Activated CD4-positive, CD25-positive, alpha-beta regulatory T cell treated with anti-CD3 and anti-CD28 coated beads, Interleukin-2, amount 50 U/mL, for 72 hours (primary cell): ENCODE results near the gene GLE1.
A peak's percentile ranks its signal among the peaks of the same experiment; 100 is the strongest.

Experiments used
- DNase-seq: peaks from one replicate; pipeline ENCODE4 v3.0.0; 2021

The GLE1 gene, protein sequence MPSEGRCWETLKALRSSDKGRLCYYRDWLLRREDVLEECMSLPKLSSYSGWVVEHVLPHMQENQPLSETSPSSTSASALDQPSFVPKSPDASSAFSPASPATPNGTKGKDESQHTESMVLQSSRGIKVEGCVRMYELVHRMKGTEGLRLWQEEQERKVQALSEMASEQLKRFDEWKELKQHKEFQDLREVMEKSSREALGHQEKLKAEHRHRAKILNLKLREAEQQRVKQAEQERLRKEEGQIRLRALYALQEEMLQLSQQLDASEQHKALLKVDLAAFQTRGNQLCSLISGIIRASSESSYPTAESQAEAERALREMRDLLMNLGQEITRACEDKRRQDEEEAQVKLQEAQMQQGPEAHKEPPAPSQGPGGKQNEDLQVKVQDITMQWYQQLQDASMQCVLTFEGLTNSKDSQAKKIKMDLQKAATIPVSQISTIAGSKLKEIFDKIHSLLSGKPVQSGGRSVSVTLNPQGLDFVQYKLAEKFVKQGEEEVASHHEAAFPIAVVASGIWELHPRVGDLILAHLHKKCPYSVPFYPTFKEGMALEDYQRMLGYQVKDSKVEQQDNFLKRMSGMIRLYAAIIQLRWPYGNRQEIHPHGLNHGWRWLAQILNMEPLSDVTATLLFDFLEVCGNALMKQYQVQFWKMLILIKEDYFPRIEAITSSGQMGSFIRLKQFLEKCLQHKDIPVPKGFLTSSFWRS

DNA sequence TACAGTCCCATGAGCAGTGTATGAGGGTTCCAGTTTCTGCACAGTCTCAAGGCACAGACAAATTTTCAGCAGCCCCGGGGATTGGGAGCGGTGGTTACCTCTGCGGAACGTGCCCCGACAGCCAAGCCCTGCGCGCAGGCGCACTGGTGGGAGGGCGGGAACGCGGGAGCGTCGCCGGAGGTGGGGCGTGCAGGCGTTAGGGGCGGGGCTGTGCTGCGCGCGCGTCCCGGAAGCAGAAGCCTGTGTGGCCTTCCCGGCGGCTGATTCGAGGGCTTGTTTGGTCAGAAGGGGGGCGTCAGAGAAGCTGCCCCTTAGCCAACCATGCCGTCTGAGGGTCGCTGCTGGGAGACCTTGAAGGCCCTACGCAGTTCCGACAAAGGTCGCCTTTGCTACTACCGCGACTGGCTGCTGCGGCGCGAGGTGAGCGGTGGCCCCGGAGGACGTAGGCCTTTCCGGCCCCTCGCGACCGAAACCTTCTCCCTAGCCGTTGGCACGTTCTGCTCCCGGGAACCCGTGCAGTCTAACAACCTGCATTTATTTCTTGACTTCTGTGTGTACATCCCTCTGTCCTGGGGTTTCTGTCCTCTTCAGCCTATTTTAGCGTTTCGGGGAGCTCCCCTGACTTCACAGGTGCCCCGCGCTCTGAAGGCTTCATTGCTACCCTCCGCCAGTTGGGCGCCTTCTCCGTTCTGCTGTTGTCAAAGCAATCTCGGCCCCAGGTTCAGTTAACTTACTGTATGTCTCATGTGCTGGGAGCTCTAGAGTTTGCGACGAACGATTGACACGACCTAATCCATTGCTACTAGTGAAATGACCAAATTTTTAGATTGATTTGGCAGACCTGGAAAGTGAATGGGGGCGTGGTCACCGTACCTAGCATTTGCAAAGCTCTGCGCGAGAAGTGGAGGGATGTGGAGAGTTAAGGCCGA, at the start of gene GLE1:
Gene GLE1, plus strand, starts transcription at position 235 of the 929 bp plus-strand sequence. Its CDS starts 87 bp downstream, at position 322.
- peak; percentile 99 for DNase-seq

DNA sequence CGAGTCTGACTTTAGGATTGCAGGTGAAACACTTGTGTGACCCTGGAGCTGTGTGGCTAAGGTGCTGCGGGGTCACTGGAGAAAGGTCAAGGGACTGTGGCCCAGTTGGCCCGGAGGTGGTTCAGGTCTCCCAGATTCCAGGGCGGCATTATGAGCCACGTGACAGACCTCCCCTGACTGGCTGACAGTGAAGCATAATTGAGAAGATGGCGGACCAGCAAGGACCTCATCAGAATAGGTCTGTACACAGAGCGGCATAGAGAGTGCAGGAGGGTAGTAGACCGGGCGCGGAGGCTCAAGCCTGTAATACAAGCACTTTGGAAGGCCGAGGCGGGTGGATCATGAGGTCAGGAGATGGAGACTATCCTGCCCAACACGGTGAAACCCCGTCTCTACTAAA, 49.5 kb upstream of the GLE1 start:
- no peak for DNase-seq

DNA sequence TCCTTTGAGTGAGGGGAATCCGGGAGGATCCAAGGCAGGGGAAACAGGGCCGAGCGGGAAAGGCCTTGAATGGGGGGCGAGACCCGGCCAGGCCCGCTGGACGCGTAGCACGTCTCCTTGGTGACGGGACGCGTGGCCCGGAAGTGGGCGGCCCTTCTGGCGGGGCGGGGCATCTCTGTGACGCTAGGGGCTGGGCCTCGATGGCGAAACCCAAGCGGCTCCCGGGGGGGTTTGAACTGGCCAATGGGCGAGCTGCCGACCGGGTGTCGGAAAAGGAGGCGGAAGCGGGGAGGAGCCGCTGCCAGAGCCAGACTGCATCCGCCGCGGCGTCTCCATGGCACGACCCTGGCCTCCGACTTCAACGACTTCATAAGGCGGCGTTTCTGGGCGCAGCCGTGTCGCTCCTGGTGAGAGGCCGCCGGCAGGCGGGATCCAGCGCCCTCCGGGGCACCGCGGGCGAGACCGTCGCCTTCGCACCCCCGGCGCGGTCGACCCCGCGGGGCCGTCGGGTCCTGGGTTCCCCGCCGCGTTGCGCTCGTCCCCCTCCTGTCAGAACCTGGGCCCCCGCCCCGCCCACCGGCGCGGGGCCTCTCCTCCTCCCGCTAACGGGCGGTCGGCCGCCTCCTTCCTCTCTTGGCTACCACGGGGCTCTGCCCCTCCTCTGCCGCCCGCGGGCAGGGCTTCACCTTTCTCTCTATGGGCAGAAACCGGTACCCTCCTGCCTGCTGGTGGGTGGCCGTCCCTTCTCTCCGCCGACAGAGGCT, 48.5 kb upstream of the GLE1 start, which contains the start of gene ODF2:
Gene ODF2, plus strand, starts transcription at position 158 of the 764 bp plus-strand sequence. Its CDS starts 86 bp downstream, at position 244.
- peak; percentile 99 for DNase-seq

DNA sequence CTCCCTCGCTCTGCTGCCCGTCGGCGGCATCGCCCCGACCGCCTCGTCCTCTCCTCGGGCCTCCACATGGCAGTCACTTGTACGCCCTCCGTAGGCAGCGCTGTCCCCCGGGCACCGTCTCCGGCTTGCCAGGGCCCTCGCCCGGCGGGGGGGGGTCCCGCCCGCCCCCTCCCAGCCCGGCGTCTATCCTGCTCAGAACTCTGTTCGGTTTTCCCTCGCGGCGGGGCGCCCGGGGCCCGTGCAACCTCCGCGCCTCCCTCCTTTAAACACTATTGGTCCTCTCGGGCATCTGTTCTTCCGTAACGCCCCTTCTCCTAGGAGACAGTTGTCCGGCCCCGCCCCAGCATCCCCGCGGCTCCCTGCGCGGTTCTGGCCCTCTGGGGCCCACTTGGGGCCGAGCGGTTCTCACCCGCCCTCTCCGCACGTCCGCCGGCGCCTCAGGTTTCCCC, 47.9 kb upstream of the GLE1 start:
- peak; percentile 69 for DNase-seq

DNA sequence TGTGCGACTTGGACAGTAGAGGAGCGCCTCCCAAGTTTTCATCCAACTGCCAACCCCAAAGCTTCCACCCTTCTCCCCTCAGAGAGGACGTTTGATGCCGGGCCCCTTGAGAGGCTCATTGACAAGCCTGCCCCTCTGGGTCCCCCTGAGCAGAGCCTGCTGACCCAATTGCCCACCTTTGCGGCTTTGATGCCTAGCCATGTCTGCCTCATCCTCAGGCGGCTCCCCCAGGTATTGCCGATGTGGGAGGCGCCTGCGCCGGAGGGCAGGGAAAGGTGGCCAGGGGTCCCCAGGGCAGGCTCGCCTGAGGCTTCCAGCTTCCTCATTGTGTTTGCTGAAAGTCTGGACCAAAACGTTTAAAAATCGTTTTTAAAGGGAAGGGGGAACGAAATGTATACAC, 47.3 kb upstream of the GLE1 start:
- DNase-seq: no peak

DNA sequence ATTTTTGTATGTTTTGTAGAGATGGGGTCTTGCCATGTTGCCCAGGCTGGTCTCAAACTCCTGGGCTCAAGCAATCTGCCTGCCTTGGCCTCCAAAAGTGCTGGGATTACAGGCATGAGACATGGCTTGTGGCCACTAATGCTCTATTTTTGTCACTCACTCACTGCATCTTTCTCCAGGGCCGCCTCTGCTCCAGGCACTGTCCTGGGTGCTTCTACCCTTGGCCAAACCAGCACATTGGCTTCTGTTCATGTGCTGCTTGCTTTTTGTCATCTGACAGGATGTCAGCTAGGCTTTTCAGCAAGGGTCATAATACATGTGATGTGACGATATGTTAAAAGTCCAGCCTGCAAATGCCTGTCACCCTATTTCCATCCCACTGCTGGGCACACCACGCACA, 45.5 kb upstream of the GLE1 start:
- DNase-seq: no peak

DNA sequence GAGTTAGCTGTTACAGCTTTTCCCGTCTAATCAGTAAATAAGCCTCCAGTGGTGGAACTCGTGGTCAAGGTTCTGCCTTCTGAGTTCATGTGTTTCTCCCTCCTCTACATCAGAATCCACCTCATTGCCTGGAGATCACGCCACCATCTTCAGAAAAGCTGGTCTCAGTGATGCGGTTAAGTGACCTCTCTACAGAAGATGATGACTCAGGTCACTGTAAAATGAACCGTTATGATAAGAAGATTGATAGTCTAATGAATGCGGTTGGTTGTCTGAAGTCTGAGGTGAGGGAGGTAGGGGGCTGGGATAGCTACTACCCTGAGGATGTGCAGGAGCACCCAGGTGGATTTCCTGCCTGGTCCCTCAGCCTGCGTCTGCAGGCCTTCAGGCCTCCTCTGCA, 35.4 kb upstream of the GLE1 start:
- DNase-seq: no peak

DNA sequence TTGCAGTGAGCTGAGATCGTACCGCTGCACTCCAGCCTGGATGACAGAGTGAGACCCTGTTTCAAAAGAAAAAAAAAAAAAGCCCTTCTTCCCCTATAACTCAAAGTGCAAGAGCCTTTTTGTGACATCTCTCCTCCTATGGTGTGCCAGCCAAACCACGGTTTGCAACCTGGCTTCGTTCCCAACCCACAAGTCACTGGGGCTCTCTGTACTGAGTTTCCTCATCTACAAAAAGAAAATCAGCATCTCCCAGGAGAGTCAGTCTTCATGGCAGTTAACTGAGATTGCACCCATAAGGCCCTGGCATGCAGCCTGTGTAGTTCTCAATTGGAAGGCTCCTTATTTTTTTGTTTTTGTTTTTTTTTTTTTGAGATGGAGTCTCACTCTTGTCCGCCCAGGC, 34.0 kb upstream of the GLE1 start:
- DNase-seq: no peak

DNA sequence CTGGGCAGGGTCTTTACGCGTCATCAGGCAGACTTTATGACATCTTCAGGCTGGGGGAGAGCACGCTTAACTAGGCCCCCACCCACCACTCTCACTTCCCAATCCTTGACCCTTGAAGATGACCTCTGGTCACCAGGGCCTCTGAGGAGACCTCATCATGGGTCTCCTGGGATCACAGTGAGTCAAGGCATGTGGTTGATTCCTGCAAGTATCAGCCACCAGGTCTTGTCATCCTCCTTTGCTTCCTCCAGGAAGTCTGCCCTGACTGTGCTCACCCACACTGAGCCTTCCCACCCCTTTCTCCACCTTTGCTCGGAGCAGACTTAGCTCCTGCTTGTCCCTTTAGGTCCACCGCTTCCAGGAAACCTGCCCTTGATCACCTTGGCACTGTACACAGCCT, 31.4 kb upstream of the GLE1 start:
- DNase-seq: no peak

DNA sequence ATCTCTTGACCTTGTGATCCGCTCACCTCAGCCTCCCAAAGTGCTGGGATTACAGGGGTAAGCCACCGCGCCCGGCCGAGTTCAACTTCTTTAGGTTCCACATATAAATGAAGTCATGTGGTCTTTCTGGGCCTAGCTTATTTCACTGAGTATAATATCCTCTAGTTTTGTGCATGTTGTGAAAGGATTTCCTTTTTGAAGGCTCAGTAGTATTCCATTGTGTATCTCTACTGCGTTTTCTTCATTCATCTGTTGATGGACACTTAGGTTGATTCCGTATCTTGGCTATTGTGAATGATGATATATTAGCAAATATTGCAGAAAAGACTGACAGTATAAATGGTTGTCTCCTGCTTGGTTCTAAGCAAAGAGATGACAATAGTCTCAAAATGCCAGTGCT, 28.7 kb upstream of the GLE1 start:
- DNase-seq: no peak

DNA sequence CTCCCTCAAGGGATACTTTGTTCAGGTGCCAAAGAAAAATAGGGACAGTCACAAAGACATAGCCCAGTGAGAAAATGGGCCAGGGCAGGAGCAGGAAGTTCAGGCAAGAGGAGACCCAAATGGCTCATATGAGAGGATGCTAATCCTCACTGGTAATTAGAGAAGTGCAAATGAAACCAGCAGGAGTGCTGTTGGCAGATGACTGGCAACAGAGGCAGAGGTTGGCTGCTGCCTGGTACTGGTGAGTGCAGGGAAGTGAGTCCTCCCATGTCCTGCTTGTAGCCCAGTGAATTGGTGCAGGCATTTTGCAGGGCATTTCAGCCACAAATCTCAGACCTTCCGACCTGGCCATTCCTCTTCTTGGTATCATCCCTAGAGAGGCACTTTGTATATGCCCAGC, 25.3 kb upstream of the GLE1 start:
- DNase-seq: no peak

DNA sequence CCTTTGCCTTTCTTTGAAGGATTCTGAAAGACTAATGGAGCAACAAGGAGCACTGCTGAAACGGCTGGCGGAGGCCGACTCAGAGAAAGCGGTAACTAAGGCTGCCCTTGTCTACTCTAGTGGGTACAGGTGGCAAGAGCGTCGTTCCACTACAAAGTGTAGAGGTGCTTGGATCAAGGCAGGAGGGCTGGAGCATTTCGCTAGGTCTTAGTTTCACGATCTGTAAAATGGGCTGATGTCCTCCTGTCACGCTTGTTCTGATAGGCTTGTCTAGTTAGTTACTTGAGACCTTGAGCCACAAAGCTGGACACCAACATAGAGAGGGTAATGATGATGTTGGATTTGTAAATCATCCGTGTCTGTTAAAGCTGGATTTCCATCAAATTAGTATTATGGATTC, 23.0 kb upstream of the GLE1 start:
- DNase-seq: no peak

DNA sequence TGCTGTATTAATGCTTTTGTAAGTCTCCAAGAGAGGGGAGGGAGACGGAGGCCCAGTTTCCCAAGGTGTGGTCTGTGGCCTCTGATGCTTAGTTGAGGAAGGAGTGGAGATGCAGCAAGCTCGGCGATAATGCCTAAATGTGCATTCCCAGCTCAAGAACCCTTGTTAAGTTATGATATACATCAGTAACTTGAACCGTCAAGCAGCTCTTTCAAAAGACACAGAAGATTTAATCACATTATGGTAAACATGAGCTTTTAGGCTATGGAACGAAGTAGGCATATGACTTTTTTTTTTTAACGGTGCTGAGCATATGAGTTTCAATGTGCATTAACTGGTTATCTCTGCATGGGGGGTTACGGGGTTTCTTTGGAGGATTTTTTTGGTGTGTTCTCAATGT, 22.3 kb upstream of the GLE1 start:
- DNase-seq: no peak

DNA sequence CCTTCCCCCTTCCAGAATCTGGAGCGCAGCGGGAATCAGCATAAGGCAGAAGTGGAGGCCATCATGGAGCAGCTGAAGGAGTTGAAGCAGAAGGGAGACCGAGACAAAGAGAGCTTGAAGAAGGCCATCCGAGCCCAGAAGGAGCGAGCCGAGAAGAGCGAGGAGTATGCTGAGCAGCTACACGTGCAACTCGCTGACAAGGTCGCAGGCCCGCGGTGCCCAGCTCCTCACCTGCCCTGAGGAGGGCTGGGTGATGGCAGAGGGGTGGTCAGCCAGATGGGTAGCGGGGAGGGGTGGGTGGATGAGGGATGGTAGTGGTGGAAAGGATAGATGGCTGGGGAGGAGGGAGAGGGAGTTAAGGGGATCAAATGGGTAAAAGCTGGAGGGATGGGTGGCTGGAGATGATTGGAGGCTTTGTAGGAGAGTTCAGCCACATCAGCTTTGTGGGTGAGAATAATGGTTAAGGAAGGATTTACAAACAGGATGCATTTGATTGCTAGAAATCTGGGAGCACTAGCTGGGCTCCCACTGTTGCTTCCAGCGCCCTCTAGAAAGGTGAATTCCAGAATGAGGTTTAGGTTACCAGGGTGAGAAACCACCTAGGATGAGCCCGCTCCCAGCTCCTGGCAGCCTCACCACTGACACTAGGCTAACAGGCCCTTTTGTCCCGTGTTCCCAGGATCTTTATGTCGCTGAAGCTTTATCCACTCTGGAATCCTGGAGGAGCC, 19.7 kb upstream of the GLE1 start:
- DNase-seq: no peak

DNA sequence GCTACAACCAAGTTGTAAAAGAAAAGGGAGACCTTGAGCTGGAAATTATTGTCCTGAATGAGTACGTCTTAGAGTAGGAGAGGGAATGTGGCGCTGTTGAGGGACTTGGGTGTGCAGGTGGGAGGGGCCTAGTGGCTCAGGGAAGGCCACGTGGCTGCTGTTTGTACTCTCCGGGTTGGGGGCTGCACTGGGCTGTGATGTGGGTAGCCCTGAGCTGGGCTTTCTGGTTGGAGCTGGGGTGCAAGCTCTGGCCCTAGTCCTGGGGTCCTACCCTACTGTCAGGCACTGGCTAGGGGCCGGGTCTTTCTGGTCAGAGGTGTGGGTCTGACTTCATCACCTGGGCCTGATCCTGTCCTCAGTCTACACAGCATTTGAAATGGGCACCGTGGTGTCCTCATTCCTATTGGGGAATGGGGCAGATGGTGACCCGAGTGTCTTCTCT, 19.1 kb upstream of the GLE1 start:
- DNase-seq: no peak

DNA sequence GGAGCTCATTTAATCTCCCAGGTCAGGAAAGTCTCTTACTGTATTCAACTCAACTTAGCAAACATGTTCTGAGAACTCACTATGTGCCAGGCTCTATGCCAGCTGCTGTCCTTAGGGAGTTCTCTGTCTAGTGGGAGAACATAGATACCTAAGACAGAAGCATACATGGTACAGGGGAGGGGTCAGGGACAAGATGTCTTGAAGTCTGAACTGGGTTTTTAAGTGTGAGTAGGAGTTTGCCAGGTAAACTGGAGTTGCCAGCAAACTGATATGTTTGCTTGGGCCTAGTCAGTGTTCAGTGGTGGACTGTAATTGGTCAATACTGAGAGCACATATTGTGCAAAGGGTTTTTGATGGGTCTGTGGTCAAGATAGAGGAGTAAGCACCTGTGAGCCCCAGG, 18.3 kb upstream of the GLE1 start:
- DNase-seq: no peak

DNA sequence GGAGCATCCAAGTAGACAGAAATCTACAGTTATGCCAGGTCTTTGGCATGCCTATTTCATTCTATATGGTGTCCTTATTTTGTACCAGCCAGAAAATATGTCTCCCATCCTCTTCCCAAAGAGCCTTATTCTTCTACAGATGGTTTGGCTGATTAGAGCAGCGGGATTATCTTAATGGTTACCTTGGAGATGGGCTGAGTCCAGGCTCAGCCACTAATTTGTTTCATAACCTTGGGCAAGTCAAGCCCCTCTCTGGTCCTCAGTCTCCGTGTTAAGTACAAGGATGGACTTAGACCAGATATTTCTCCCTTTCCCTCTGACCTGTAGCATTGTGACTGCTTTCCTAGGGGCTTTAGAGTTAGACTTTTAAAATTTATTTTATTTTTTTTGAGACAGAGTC, 11.1 kb upstream of the GLE1 start:
- DNase-seq: no peak

DNA sequence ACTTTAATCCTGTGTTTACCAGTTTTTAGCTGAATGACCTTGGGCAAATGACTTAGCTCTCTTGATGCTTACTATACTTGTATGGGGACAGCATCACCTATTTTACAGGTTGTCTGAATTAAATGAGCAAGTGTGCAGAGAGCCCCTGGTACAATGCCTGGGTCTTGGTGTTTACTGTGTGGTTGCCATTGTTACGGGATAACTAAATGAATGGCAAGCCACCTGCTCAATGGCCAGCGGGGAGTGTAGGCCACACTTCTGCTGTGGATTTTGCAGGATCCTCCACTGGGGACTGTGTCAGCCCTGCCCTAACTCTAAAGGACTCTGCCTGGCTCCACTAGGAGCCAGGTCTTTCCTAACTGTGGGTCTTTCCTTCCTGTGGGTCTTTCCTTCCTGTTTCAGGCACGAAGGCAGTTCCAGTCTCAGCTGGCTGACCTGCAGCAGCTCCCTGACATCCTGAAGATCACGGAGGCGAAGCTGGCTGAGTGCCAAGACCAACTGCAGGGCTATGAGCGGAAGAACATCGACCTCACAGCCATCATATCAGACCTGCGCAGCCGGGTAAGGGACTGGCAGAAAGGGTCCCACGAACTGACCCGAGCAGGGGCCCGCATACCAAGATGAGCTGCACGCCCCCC, 10.3 kb upstream of the GLE1 start:
- DNase-seq: no peak

DNA sequence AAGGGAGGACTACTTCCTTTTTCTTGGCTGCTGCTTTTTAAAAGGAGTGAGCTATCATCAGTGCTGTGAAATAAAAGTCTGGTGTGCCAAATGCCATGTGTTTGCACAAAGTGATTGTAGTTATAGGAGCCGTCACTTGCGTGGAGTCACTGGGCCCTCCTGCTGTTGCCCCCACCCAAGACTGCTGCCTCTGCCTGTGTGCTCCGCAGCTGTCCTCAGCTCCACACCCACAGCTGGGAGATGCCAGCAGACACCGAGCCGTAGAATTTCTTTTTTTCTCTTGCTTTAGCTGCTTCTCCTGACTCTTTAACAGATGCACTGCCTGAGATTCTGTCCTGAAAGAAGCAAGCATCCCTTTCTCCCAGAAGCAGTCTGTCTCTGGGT, 9.8 kb upstream of the GLE1 start:
- no peak for DNase-seq

DNA sequence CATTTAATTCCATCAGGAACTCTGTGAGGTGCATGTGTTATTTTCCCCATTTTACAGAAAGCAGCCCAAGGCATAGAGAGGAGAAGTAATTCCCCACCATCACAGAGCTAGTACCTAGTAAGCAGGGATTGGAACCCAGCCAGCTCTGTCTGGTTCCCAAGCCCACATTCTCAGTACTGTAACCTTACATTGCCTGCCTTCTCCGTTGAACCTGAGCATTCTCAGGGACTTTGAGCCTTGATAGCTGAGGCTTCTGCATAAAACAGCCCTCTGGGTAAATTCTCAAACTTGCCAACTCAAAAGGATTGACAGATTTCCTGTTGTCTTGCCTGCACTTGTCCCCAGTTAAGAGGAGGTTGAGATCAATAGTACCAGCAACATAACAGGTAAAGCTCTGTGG, 9.2 kb upstream of the GLE1 start:
- no peak for DNase-seq

DNA sequence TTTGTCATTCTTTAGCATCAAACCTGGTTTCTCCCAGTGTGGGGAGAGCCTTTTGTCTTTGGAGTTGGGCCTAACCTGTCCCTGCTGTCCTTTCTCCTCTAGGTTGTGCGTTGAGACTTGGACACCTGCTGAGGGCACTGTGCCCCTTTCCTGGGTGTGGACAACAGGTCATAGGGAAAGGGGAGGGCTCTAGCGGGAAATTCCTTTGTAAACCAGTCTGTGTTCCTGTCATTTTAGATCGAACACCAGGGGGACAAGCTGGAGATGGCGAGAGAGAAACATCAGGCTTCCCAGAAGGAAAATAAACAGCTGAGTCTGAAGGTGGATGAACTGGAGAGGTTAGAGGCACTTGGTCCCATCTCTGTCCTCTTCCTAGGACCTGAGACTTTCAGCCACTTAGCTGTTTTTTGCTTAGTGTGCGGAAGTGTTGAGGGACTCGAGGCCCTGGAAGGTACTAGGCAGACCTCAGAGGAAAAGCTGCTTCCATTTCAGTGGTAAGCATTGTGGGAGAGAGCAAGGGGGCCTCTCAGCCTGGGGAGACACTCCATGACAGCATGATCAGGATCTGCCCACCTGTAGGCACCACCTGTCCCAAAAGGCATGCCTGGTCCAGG, 8.6 kb upstream of the GLE1 start:
- no peak for DNase-seq
